HG03159 (cell line): Measurements from ENCODE around the gene ATP1B1.

Source experiments
- ATAC-seq: cut with Tn5 transposase; IDR thresholded peaks from one replicate; pipeline ENCODE4 v1.9.1; 2021; ENCODE audit warnings: mild to moderate bottlenecking, moderate library complexity; ENCODE audit not compliant: unreplicated experiment

The ATP1B1 gene

DNA sequence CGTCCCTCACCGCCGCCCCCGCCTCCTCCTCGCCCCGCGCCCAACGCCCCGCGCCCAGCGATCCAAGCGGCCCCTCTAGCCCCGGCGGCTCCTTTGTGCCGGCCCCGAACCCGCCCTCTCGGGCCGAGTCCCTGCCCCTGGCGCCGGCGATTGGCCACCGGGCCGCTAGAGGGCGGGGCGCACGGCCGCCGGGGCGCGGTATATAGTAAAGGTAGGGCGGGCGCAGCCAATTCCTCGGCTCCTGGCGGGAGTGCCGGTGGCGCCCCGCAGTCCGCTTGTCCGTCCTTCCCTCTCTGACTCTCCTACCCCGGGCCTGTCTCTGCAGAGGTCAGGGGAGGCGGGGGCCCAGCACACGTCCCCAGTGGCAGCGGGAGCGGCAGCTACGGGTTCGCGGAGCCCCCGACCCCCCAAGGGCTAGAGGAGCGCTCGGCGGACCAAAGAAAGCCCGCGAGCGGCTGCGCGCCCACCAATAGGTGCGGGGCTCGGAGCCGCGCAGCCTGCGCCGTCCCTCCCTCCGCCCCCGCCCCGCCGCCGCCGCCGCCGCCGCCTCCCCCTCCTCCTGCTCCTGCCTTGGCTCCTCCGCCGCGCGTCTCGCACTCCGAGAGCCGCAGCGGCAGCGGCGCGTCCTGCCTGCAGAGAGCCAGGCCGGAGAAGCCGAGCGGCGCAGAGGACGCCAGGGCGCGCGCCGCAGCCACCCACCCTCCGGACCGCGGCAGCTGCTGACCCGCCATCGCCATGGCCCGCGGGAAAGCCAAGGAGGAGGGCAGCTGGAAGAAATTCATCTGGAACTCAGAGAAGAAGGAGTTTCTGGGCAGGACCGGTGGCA, at the start of gene ATP1B1:
Gene ATP1B1, plus strand, starts transcription at position 596 of the 826 bp plus-strand sequence. Its CDS starts 140 bp downstream, at position 736.
- ATAC-seq = peak; percentile 90

DNA sequence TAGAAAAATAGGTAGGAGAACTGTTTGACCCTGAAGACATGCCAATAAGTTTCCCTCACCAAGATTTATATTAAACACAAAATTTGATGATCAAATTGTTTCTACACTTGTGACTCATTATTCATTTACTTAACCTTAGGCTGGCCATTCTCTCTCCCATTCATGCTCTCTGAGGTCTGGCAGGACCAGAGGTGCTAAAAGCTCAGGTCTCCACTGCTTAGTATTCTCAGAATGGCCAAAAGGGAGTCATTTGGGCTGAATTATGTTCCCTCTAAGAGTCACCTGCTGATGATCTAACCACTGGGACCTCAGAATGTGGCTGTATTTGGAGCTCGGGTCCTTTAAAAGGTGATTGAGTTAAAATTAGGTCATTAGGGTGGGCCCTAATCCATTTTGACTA, 47.1 kb upstream of the ATP1B1 start:
- no peak for ATAC-seq

- ATAC-seq = no peak
Measured at GRCh38 chr1:169060043-169060722, 46.3 kb upstream of the ATP1B1 start.

- ATAC-seq = no peak
Measured at GRCh38 chr1:169060919-169061639, 45.4 kb upstream of the ATP1B1 start.

DNA sequence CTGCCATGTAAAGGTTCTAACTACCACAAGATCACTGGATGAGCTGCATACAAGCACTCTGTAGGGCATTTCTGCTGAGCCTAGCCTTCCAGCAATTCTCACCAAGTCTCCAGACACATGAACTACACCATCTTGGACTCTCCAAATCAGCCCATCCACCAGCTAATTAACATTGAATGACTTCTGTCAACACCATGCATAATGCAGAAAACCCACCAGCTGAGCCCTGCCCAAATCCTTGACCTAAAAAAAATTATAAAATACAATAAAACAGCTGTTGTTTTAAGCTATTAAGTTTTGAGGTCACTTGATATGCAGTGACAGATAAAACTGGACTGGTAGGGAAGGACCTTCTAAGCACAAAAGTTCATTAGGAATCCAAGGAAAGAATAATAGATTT, 44.3 kb upstream of the ATP1B1 start:
- ATAC-seq = no peak

GRCh38 chr1:169064103-169064502, 42.4 kb upstream of the ATP1B1 start:
- no peak for ATAC-seq

- ATAC-seq = no peak
Measured at GRCh38 chr1:169070547-169070946, 35.9 kb upstream of the ATP1B1 start.

DNA sequence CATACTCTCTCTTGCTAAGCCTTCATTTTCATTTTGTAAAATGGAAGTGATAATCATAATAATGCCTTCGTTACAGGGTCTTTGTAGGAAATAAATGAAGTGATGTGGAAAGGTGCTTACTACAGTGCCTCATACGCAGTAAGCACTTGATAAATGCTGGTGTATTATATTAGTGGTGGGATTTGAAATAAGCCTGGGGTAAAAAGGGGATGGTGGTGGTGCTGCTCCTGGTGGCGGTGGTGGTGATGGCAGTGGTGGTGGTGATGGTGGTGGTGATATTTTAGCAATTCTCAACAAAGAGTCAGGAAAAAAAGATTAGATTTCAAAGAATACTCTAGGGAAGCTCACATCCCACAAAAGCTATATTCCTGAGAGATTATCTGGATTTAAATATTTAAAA, 35.5 kb upstream of the ATP1B1 start:
- ATAC-seq = no peak

- no peak for ATAC-seq
Measured at GRCh38 chr1:169072945-169073725, 33.4 kb upstream of the ATP1B1 start.

- ATAC-seq = no peak
Measured at GRCh38 chr1:169078163-169078883, 28.2 kb upstream of the ATP1B1 start.

- ATAC-seq = no peak
Measured at GRCh38 chr1:169081503-169082123, 24.9 kb upstream of the ATP1B1 start.

GRCh38 chr1:169085911-169086310, 20.6 kb upstream of the ATP1B1 start:
- ATAC-seq = no peak

DNA sequence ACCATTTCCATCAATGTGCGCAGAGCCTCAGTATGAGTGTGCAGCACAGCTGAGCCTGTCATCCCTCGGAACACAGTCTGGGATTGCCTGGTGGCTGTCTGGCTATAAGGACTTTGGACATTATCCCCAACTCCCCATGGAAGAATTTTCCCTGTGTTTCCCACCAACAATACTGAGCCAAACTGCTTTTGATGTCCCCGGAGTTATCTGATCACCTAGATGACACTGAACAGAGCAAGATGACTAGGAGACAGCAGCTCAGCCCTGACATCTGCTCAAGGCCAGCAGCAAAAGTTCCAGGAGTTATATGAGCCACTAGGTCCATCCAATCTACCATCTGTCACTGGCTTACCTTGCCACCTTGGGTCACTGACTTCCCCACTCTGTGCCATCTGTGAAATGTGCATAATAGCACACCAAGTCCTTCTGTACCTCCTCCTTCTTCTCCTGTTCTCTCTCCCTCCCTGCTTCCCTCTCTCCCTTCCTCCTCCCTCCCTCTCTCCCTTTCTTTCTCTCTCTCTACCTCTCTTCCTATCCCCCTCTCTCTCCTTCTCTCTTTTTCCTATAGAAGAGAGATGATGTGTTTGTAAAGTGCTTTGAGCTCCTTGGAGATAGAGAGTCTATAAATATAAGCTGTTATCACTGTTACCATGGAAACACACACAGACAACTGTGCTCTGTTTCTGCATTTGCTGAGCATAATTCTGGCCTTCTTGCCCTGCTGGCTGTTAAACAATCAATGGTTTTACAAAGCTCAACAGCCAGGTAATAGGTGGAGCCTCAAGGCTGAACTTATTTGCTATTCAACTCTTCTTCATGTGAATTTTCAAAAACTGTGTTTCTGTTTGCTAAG, 19.7 kb upstream of the ATP1B1 start:
- ATAC-seq = no peak

GRCh38 chr1:169087876-169088275, 18.6 kb upstream of the ATP1B1 start:
- no peak for ATAC-seq

DNA sequence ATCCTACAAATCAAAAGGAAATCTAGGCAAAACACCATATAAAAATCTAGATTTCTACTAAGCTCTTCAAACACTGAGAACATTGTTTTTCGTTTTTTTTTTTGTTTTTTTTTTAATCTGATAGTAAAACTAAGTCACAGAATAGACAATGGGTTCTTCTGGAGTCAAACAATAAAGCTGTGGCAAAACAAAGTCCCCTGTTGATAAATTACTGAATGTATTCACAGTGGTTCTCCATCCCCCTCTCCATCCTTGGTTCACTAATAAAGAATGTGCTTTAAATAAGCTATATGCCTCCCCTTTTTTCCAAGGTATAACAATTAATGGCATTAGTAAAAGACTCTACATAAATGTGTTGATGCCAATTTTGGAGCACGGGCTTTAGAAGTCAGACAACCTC, 16.7 kb upstream of the ATP1B1 start:
- ATAC-seq = no peak

GRCh38 chr1:169090308-169090899, 16.1 kb upstream of the ATP1B1 start:
- no peak for ATAC-seq

- peak; percentile 42 for ATAC-seq
Measured at GRCh38 chr1:169090900-169091311, 15.6 kb upstream of the ATP1B1 start.

GRCh38 chr1:169091480-169091941, 15.0 kb upstream of the ATP1B1 start:
- peak; percentile 87 for ATAC-seq
